HEK293 (cell line): Measurements from ENCODE around the gene KCNIP4.

Source experiments
- CTCF ChIA-PET: fragments of 350-600 bp; formaldehyde crosslinking; extraction: SDS; loops from one replicate; lab custom pipeline; 2021; ENCODE audit warnings: antibody characterized with exemption; lab: Yijun Ruan, JAX
- POLR2A ChIA-PET: fragments of 300-600 bp; formaldehyde crosslinking; extraction: SDS; loops from one replicate; lab custom pipeline; 2020; ENCODE audit warnings: antibody characterized with exemption, inconsistent platforms; lab: Yijun Ruan, JAX
- H3K27ac ChIP-seq: fragments of 200-500 bp; sonication (Bioruptor generic); 2 replicates; pipeline ENCODE4 v1.5.1; 2014; ENCODE audit warnings: low read depth, low read length, control low read depth, inconsistent platforms; ENCODE audit errors: extremely low read depth
- H3K36me3 ChIP-seq, 2 experiments: fragments of 200-500 bp in 1 of 2; sonication (Bioruptor generic) in 1 of 2; 1 replicate in 1 of 2; 2 replicates in 1 of 2; pipeline ENCODE4 v1.5.1; 2014 to 2017; ENCODE audit warnings: inconsistent platforms in 2 of 2, low read length in 2 of 2; ENCODE audit not compliant: control insufficient read depth in 2 of 2, insufficient read depth in 1 of 2
- H3K4me1 ChIP-seq: fragments of 200-500 bp; sonication (Bioruptor generic); 2 replicates; pipeline ENCODE4 v1.5.1; 2014; ENCODE audit warnings: mild to moderate bottlenecking, low read length, inconsistent platforms; ENCODE audit not compliant: control insufficient read depth, insufficient read depth
- H3K4me3 ChIP-seq: 2 replicates; pipeline ENCODE4 v1.5.1; 2011; ENCODE audit warnings: low read depth, mild to moderate bottlenecking, control low read depth, low read length, moderate library complexity
- H3K9me3 ChIP-seq: fragments of 200-500 bp; sonication (Bioruptor generic); 2 replicates; pipeline ENCODE4 v1.5.1; 2014; ENCODE audit warnings: low read depth, low read length, inconsistent platforms; ENCODE audit not compliant: control insufficient read depth, insufficient read depth
- HIC1 ChIP-seq: fragments of 450-650 bp; formaldehyde crosslinking; IDR thresholded peaks from 2 replicates; pipeline ENCODE4 v1.5.1; 2016; ENCODE audit warnings: missing biosample characterization, missing genetic modification characterization
- REST ChIP-seq: fragments of 450-650 bp; formaldehyde crosslinking; IDR thresholded peaks from 2 replicates; pipeline ENCODE4 v1.5.1; 2016; ENCODE audit warnings: missing biosample characterization, missing genetic modification characterization
- ZBTB49 ChIP-seq: fragments of 450-650 bp; formaldehyde crosslinking; IDR thresholded peaks from 2 replicates; pipeline ENCODE4 v1.5.1; 2016; ENCODE audit warnings: missing biosample characterization, missing genetic modification characterization, low read depth
- ZNF114 ChIP-seq: fragments of 450-650 bp; formaldehyde crosslinking; IDR thresholded peaks from 2 replicates; pipeline ENCODE4 v1.5.0; 2017; ENCODE audit warnings: missing biosample characterization, missing genetic modification characterization
- ZNF133 ChIP-seq: fragments of 450-650 bp; formaldehyde crosslinking; IDR thresholded peaks from 2 replicates; pipeline ENCODE4 v1.5.1; 2016; ENCODE audit warnings: missing biosample characterization, missing genetic modification characterization
- ZNF140 ChIP-seq: fragments of 450-650 bp; formaldehyde crosslinking; IDR thresholded peaks from 2 replicates; pipeline ENCODE4 v1.5.1; 2016; ENCODE audit warnings: missing biosample characterization, missing genetic modification characterization
- ZNF18 ChIP-seq: fragments of 450-650 bp; formaldehyde crosslinking; IDR thresholded peaks from 2 replicates; pipeline ENCODE4 v1.5.1; 2016; ENCODE audit warnings: missing biosample characterization, missing genetic modification characterization
- ZNF223 ChIP-seq: fragments of 450-650 bp; formaldehyde crosslinking; IDR thresholded peaks from 2 replicates; pipeline ENCODE4 v1.5.1; 2016; ENCODE audit warnings: missing biosample characterization, missing genetic modification characterization
- ZNF449 ChIP-seq: fragments of 450-650 bp; formaldehyde crosslinking; IDR thresholded peaks from 2 replicates; pipeline ENCODE4 v1.5.1; 2017; ENCODE audit warnings: missing biosample characterization, mild to moderate bottlenecking, missing genetic modification characterization, moderate library complexity
- ZNF514 ChIP-seq: fragments of 450-650 bp; formaldehyde crosslinking; IDR thresholded peaks from 2 replicates; pipeline ENCODE4 v1.5.1; 2016; ENCODE audit warnings: missing biosample characterization, missing genetic modification characterization
- ZNF830 ChIP-seq: fragments of 450-650 bp; IDR thresholded peaks from 2 replicates; pipeline ENCODE4 v1.5.0; 2018; ENCODE audit warnings: missing biosample characterization, missing genetic modification characterization, low read depth, mild to moderate bottlenecking, moderate library complexity
- ZNF837 ChIP-seq: fragments of 450-650 bp; formaldehyde crosslinking; IDR thresholded peaks from 2 replicates; pipeline ENCODE4 v1.5.1; 2016; ENCODE audit warnings: missing biosample characterization, missing genetic modification characterization

Gene KCNIP4

GRCh38 chr4:21192367-21192766 lies 756.2 kb downstream of the KCNIP4 start:
- POLR2A ChIA-PET: no interaction called here
- CTCF ChIA-PET: no interaction called here

GRCh38 chr4:21191317-21191716 lies 757.3 kb downstream of the KCNIP4 start:
- Histone ChIP-seq H3K9me3 (no peaks in the 10 kb centered on the region), H3K36me3 (no peaks in the 10 kb centered on the region), H3K4me3 (no peak overlapping the region), H3K27ac (no peak overlapping the region), H3K4me1 (no peaks in the 10 kb centered on the region)
- ChIA-PET POLR2A (no interaction called here), CTCF (no interaction called here)
- no peak for TF ChIP-seq ZNF140 (tag by site-specific recombination)
- TF ChIP-seq ZNF133 (tag by site-specific recombination): no peak
- no peak for TF ChIP-seq ZBTB49
- TF ChIP-seq REST: no peak
- TF ChIP-seq ZNF114 (tag by site-specific recombination): no peak
- no peak for TF ChIP-seq ZNF837 (tag by site-specific recombination)
- TF ChIP-seq ZNF18 (tag by site-specific recombination): no peak
- no peak for TF ChIP-seq ZNF223 (tag by site-specific recombination)
- no peak for TF ChIP-seq ZNF514 (tag by site-specific recombination)
- TF ChIP-seq ZNF449 (tag by site-specific recombination): no peak
- TF ChIP-seq ZNF830 (tag by site-specific recombination): no peak

More at GRCh38 chr4:21192367-21192766, 756.2 kb downstream of the KCNIP4 start:
- Histone ChIP-seq H3K36me3 (no peaks in the 10 kb centered on the region), H3K9me3 (no peaks in the 10 kb centered on the region)
- TF ChIP-seq REST: no peak
- TF ChIP-seq HIC1 (tag by site-specific recombination): no peak
- TF ChIP-seq, all 188 proteins: peak for 0
- Histone ChIP-seq H3K27ac (no peak overlapping the region), H3K4me3 (no peak overlapping the region), H3K4me1 (no peaks in the 10 kb centered on the region)
